Thyroid gland (tissue), 4 donors: ENCODE data around the gene DBF4B.

Experiments
- CTCF ChIP-seq, 6 experiments: fragments of 200-600 bp in 3 of 6; fragments of 450-650 bp in 3 of 6; sonication (generic) in 3 of 6; IDR thresholded peaks; one replicate each; pipeline ENCODE4 v1.5.1; 2016 to 2019; ENCODE audit warnings: antibody characterized with exemption in 6 of 6, mild to moderate bottlenecking in 2 of 6, inconsistent platforms in 1 of 6, moderate library complexity in 1 of 6
- POLR2A ChIP-seq, 2 donors: fragments of 450-650 bp; IDR thresholded peaks; one replicate each; pipeline ENCODE4 v1.6.1; 2017; ENCODE audit warnings: antibody characterized with exemption in 2 of 2, mild to moderate bottlenecking in 2 of 2, moderate library complexity in 1 of 2

GRCh38 chr17:44772308-44773045, 64.0 kb downstream of the DBF4B start:
- no peak for TF ChIP-seq CTCF (IDR thresholded peaks at IDR 0.05)
- TF ChIP-seq POLR2A (IDR thresholded peaks at IDR 0.05): no peak
